GM12878 (cell line): ENCODE results near the gene PLXNB2. TPM values are rescaled to one million over a fixed set of nuclear protein-coding genes. Genes with fewer than 3 reads are reported as not detected.

Experiments
- ATAC-seq: fragments of 200-7000 bp; cut with Tn5 transposase; 3 replicates; pipeline ENCODE4 v1.9.1; 2020; ENCODE audit warnings: mild to moderate bottlenecking, moderate library complexity
- BruUV-seq: library from RNA; stranded (reverse); fragments of 400-500 nt; replicated peaks from 2 replicates; lab custom pipeline; 2021; lab: Mats Ljungman, UMichigan
- CTCF ChIA-PET: fragments of 300-600 bp; sonication (Branson Sonifier 250); formaldehyde crosslinking; extraction: SDS; loops from one replicate; lab custom pipeline; 2021; ENCODE audit warnings: inconsistent platforms; lab: Yijun Ruan, JAX
- POLR2A ChIA-PET: fragments of 350-600 bp; formaldehyde crosslinking; extraction: SDS; loops from one replicate; lab custom pipeline; 2021; ENCODE audit warnings: inconsistent platforms; lab: Charles Lee
- RAD21 ChIA-PET: fragments of 300-600 bp; sonication (Branson Sonifier 250); formaldehyde crosslinking; loops from one replicate; lab custom pipeline; 2023; ENCODE audit warnings: antibody characterized with exemption; ENCODE audit not compliant: unreplicated experiment; lab: Charles Lee
- SMC1A ChIA-PET: fragments of 300-600 bp; sonication (Branson Sonifier 250); formaldehyde crosslinking; loops from one replicate; lab custom pipeline; 2023; ENCODE audit not compliant: unreplicated experiment, uncharacterized antibody; lab: Charles Lee
- DNase-seq: peaks from one replicate; pipeline ENCODE4 v3.0.0-alpha.2; 2011; ENCODE audit warnings: low read depth, low spot score
- FAIRE-seq: peaks from 3 replicates; lab custom pipeline; 2011; peaks lifted over from hg19 to GRCh38; lab: Jason Lieb, UNC
- H2AFZ ChIP-seq: 2 replicates; pipeline ENCODE4 v1.6.0; 2011; ENCODE audit warnings: low read depth, low read length, control low read depth; ENCODE audit not compliant: control insufficient read depth
- H3K27ac ChIP-seq: 2 replicates; pipeline ENCODE4 v1.5.1; 2011; ENCODE audit warnings: control low read depth; ENCODE audit not compliant: control insufficient read depth, insufficient read depth
- H3K27me3 ChIP-seq, 2 experiments: replicated peaks in 1 of 2; 2 replicates each; pipeline versions ENCODE4 v1.6.0 to v1.6.1; 2011; ENCODE audit warnings: low read length in 1 of 2; ENCODE audit not compliant: control insufficient read depth in 2 of 2, insufficient read depth in 2 of 2
- H3K36me3 ChIP-seq, 2 experiments: 2 replicates each; pipeline ENCODE4 v1.5.1; 2011; ENCODE audit warnings: low read length in 1 of 2; ENCODE audit not compliant: control insufficient read depth in 2 of 2, insufficient read depth in 2 of 2
- H3K4me1 ChIP-seq: 2 replicates; pipeline ENCODE4 v1.6.1; 2011; ENCODE audit warnings: mild to moderate bottlenecking, low read length, moderate library complexity, mixed read lengths; ENCODE audit not compliant: control insufficient read depth, insufficient read depth
- H3K4me2 ChIP-seq: 2 replicates; pipeline ENCODE4 v1.6.0; 2011; ENCODE audit warnings: control low read depth; ENCODE audit not compliant: control insufficient read depth, insufficient read depth
- H3K4me3 ChIP-seq: fragments of 200-600 bp; sonication (generic); 2 replicates; pipeline ENCODE4 v1.5.1; 2016
- H3K79me2 ChIP-seq: 2 replicates; pipeline ENCODE4 v1.6.0; 2011; ENCODE audit warnings: low read length; ENCODE audit not compliant: control insufficient read depth, insufficient read depth
- H3K9ac ChIP-seq: 2 replicates; pipeline ENCODE4 v1.8.0; 2011; ENCODE audit warnings: low read length, control low read depth, mixed read lengths; ENCODE audit not compliant: control insufficient read depth, insufficient read depth
- H3K9me3 ChIP-seq: replicated peaks from 3 replicates; pipeline ENCODE4 v1.5.1; 2011; ENCODE audit warnings: mild to moderate bottlenecking, low read length; ENCODE audit not compliant: control insufficient read depth, insufficient read depth
- H4K20me1 ChIP-seq: 2 replicates; pipeline ENCODE4 v1.6.0; 2011; ENCODE audit not compliant: control insufficient read depth, insufficient read depth
- BRCA1 ChIP-seq: IDR thresholded peaks from 2 replicates; pipeline ENCODE4 v1.6.1; 2011; ENCODE audit warnings: low read depth, low read length, improper control_type of control experiment
- CREM ChIP-seq: IDR thresholded peaks from 2 replicates; pipeline ENCODE4 v1.6.1; 2014; ENCODE audit warnings: antibody characterized with exemption, low read depth
- NR2C2 ChIP-seq: IDR thresholded peaks from 2 replicates; pipeline ENCODE4 v1.6.1; 2011; ENCODE audit warnings: borderline replicate concordance, low read depth; ENCODE audit not compliant: control insufficient read depth, insufficient read length
- POLR2A ChIP-seq: IDR thresholded peaks from 2 replicates; pipeline ENCODE4 v1.6.1; 2011; ENCODE audit warnings: low read depth, mild to moderate bottlenecking, low read length
- REST ChIP-seq: IDR thresholded peaks from 2 replicates; pipeline ENCODE4 v1.6.1; 2012; ENCODE audit warnings: mild to moderate bottlenecking, low read depth, low read length
- SKIL ChIP-seq: fragments of 450-650 bp; IDR thresholded peaks from 2 replicates; pipeline ENCODE4 v1.6.1; 2017; ENCODE audit warnings: mild to moderate bottlenecking, low read depth, inconsistent platforms; ENCODE audit not compliant: poor library complexity, severe bottlenecking
- SMAD5 ChIP-seq: IDR thresholded peaks from 2 replicates; pipeline ENCODE4 v1.6.1; 2016; ENCODE audit warnings: antibody characterized with exemption, low read depth
- SRF ChIP-seq, 2 experiments: IDR thresholded peaks; 2 replicates each; pipeline ENCODE4 v1.6.1; 2011; ENCODE audit warnings: low read depth in 2 of 2, low read length in 2 of 2, mild to moderate bottlenecking in 1 of 2, moderate library complexity in 1 of 2
- TCF7 ChIP-seq: IDR thresholded peaks from 2 replicates; pipeline ENCODE4 v1.6.1; 2014; ENCODE audit warnings: antibody characterized with exemption, borderline replicate concordance
- USF1 ChIP-seq: IDR thresholded peaks from 2 replicates; pipeline ENCODE4 v1.6.1; 2011; ENCODE audit warnings: borderline replicate concordance, low read depth, mild to moderate bottlenecking, moderate library complexity, mixed read lengths, low read length; ENCODE audit not compliant: insufficient read depth; ENCODE audit errors: extremely low read length
- YY1 ChIP-seq: IDR thresholded peaks from 2 replicates; pipeline ENCODE4 v1.6.1; 2011; ENCODE audit warnings: low read depth, mild to moderate bottlenecking, low read length
- ZNF207 ChIP-seq: fragments of 450-650 bp; IDR thresholded peaks from 2 replicates; pipeline ENCODE4 v1.6.1; 2014; ENCODE audit warnings: antibody characterized with exemption, mild to moderate bottlenecking, borderline replicate concordance
- WGBS: methylation state at CpG from one replicate; pipeline ENCODE4 v1.1.6; 2016; ENCODE audit warnings: low lambda C conversion rate; ENCODE audit not compliant: insufficient replicate concordance, insufficient coverage; ENCODE audit errors: missing lambda C conversion rate; 5-methylcytosine and 5-hydroxymethylcytosine counted together
- in situ Hi-C: fragments of 300-500 bp; cut with MboI; formaldehyde crosslinking; loops from 9 replicates; pipeline ENCODE4 v1.14.3; 2018; ENCODE audit warnings: mixed read lengths
- intact Hi-C: fragments of 100-400 bp; cut with micrococcal nuclease; formaldehyde crosslinking; loops from one replicate; pipeline ENCODE4 v1.14.2; 2022; ENCODE audit not compliant: unreplicated experiment
- polyA plus RNA-seq, 11 experiments: library from polyadenylated mRNA; depleted of rRNA in 4 of 11; unstranded in 6 of 11; stranded (reverse) in 5 of 11; fragments of >200 nt; fragmentation: Nextera tagmentation in 4 of 11; fragmentation: Illumina TruSeq in 1 of 11; extraction: Ambion mirVana in 4 of 11; extraction: Trizol in 1 of 11; gene quantifications; 1 replicate in 1 of 11; 2 replicates in 10 of 11; pipeline versions ENCODE4 v1.2.1 to v1.2.3, GENCODE V29; 2011 to 2016; ENCODE audit warnings: inconsistent platforms in 2 of 11, missing spikeins in 2 of 11, low read depth in 1 of 11
- total RNA-seq, 4 experiments: library from RNA; depleted of rRNA in 3 of 4; stranded (reverse); fragments of >200 nt in 3 of 4; fragmentation: Illumina TruSeq in 1 of 4; extraction: Trizol in 1 of 4; gene quantifications; 2 replicates each; pipeline versions ENCODE4 v1.2.1 to v1.2.3, GENCODE V29; 2013 to 2021
- TF ChIP-seq, protein P1 (sequence below): IDR thresholded peaks from 2 replicates; pipeline ENCODE4 v1.6.1; 2011; ENCODE audit warnings: borderline replicate concordance, low read depth, mild to moderate bottlenecking, moderate library complexity, low read length; ENCODE audit not compliant: insufficient read depth, poor library complexity, severe bottlenecking
- TF ChIP-seq, protein P2 (sequence below): IDR thresholded peaks from 2 replicates; pipeline ENCODE4 v1.6.1; 2011; ENCODE audit warnings: mild to moderate bottlenecking, low read depth, low read length, moderate library complexity; ENCODE audit not compliant: insufficient replicate concordance

Gene PLXNB2
- total and polyA plus RNA-seq, 10 of the 15 experiments (the other 5 are each of a cell fraction or from before 2014, with no cell fraction given): 0.68 to 134 (median 41.9) TPM

DNA sequence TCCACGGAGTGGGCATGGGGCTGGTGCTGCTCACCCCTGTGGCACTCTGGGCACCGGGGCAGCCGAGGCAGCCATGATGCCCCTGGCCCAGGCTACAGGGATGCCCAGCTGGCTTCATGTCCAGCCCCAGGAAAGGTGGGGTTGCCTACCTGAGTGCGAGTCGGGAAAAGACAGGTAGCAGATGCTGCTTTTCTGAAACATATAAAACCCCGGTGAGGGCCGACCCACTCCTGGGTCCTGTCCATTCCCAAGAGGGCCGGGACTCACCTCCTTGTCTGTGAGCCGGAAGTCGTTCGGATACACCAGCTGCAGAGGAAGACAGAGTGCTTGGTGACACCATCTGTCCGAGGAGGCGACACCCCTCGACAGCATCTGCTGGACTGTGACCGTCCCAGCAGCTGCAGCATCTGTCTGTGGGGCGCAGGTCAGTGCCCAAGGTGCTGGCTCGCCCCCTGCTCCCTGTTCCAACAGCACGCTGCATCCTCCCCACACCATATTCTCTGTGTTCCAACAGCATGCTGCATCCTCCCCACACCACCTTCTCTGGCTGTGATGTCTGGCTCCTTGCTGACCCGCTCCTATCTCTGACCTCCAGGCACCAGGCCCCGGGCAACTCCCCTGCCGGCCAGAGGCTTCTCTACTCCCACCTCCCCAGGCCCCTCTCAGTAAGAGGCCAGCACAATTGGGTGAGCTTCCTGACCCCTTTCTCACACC lies 11.4 kb upstream of the PLXNB2 start:
- no peak overlapping the region for H2AFZ ChIP-seq
- BruUV-seq: no TSS peak
- ChIA-PET SMC1A (no interaction called here), POLR2A (no interaction called here), CTCF (interaction anchor here (1.8 kb wide), 1 partner anchor 43 kb away, joined by 4 read pairs; no protein-coding TSS in a partner anchor), RAD21 (interaction anchor here (0.9 kb wide), 1 partner anchor 44 kb away, joined by 3 read pairs; no protein-coding TSS in a partner anchor)
- H3K4me2 ChIP-seq: no peak overlapping the region
- H3K9ac ChIP-seq: no peak overlapping the region
- in situ Hi-C loops (no loop called here), intact Hi-C loops (no loop called here)
- DNase-seq: no peak
- no peaks in the 10 kb centered on the region for H3K27me3 ChIP-seq
- no peaks in the 10 kb centered on the region for H3K36me3 ChIP-seq
- no peak overlapping the region for H3K27ac ChIP-seq
- no peak for ATAC-seq
- H3K4me1 ChIP-seq: peaks cover 13% of the 10 kb centered on the region
- H4K20me1 ChIP-seq: no peaks in the 10 kb centered on the region
- no peaks in the 10 kb centered on the region for H3K9me3 ChIP-seq
- FAIRE-seq: no peak
- H3K4me3 ChIP-seq: no peak overlapping the region
- peaks cover 6% of the 10 kb centered on the region for H3K79me2 ChIP-seq
- 25% methylated on average over 21 of the region's 21 CpGs for WGBS
- no peak for TF ChIP-seq NR2C2
- TF ChIP-seq REST: no peak
- TF ChIP-seq BRCA1: no peak
- TF ChIP-seq, protein P1, sequence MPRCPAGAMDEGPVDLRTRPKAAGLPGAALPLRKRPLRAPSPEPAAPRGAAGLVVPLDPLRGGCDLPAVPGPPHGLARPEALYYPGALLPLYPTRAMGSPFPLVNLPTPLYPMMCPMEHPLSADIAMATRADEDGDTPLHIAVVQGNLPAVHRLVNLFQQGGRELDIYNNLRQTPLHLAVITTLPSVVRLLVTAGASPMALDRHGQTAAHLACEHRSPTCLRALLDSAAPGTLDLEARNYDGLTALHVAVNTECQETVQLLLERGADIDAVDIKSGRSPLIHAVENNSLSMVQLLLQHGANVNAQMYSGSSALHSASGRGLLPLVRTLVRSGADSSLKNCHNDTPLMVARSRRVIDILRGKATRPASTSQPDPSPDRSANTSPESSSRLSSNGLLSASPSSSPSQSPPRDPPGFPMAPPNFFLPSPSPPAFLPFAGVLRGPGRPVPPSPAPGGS: no peak
- no peak for TF ChIP-seq POLR2A
- TF ChIP-seq SKIL: no peak
- no peak for TF ChIP-seq SRF (IDR thresholded peaks at IDR 0.05; ENCODE audit: low read depth in 2 of 2, low read length in 2 of 2)
- no peak for TF ChIP-seq ZNF207
- TF ChIP-seq CREM: no peak
- no peak for TF ChIP-seq USF1
- TF ChIP-seq, protein P2, sequence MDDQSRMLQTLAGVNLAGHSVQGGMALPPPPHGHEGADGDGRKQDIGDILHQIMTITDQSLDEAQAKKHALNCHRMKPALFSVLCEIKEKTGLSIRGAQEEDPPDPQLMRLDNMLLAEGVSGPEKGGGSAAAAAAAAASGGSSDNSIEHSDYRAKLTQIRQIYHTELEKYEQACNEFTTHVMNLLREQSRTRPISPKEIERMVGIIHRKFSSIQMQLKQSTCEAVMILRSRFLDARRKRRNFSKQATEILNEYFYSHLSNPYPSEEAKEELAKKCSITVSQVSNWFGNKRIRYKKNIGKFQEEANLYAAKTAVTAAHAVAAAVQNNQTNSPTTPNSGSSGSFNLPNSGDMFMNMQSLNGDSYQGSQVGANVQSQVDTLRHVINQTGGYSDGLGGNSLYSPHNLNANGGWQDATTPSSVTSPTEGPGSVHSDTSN: no peak
- TF ChIP-seq SMAD5: no peak
- no peak for TF ChIP-seq TCF7
- no peak for TF ChIP-seq YY1
